GM19463 (cell line): ENCODE data around the gene EFCC1.

Source experiments
- ATAC-seq: cut with Tn5 transposase; IDR thresholded peaks from one replicate; pipeline ENCODE4 v1.9.1; 2021; ENCODE audit warnings: mild to moderate bottlenecking, moderate library complexity; ENCODE audit not compliant: unreplicated experiment

EFCC1 gene

DNA sequence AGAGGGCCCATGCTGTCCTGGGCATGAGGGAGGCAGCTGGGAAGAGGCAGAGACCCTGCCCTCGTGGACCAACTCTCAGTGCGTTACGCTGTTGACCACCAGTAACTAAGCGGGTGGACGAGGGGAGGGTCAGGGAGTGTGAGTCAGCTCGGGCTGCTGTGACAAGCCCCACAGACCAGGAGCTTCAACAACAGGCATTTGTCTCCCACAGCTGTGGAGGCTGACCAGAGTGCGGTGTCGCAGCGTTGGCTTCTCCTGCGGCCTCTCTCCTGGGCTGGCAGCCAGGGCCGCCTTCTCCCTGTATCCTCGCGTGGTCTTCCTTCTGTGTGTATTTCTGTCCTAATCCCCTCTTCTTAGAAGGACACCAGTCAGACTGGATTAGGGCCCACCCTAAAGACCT, 13.0 kb downstream of the EFCC1 start:
- no peak for ATAC-seq

GRCh38 chr3:129014793-129015345, 13.8 kb downstream of the EFCC1 start:
- no peak for ATAC-seq

DNA sequence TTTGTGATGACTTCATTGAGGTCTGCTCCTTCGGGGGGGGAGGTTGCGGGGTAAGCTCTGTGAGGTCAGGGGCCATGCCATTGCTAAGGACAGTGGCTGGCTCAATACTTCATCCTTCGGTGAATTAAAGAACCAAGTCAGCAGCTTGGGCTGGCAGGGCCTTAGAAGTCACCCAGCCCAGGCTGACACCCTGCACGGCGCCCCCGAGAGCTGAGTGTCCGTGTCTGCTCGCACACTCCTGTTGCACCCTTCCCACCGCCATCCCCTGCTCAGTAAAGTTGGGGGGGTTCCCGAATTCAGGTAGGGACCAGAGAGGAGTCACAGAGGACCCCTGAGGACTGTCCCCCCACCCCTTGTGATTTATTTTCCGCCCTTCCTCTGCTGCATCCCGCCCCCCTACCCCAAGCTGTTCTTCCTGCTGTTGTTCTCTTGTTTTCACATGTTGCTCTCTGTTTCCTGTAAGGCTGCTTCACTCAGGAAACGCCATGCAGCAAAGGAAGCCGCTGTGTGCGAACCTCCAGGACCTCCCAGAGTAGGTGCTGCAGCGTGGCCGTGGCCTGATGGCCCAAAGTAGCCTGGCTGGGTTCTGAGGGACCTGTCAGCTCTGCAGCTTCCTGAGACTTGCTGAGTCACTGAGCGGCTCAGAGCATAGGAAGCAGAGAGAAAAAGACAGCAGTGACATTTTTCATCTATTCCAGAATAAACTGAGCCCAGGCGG, 14.4 kb downstream of the EFCC1 start:
- ATAC-seq, result no peak

- peak; percentile 46 for ATAC-seq
These were observed 15.2 kb downstream of the EFCC1 start for GRCh38 chr3:129016356-129016719.

GRCh38 chr3:129016720-129017483, 15.8 kb downstream of the EFCC1 start:
- ATAC-seq, result peak; percentile 74

DNA sequence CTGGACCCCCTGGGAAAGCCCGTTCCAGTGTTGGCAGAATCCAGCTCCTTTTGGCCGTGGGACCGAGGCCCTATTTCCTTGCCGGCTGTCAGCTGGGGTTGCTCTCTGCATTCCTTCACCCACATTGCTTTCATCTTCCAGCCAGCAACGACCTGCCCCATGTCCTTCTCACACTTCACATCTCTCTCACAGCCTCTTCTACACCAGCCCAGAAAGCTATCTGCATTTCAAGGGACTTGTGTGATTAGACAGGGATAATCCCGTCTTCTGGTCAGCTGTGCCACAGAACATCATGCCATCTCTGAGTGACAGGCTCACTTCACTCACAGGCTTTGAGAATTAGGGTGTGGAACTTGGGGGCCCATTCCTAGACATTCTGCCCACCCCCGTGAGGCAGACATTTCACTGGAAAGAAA, 16.4 kb downstream of the EFCC1 start:
- ATAC-seq, result no peak

DNA sequence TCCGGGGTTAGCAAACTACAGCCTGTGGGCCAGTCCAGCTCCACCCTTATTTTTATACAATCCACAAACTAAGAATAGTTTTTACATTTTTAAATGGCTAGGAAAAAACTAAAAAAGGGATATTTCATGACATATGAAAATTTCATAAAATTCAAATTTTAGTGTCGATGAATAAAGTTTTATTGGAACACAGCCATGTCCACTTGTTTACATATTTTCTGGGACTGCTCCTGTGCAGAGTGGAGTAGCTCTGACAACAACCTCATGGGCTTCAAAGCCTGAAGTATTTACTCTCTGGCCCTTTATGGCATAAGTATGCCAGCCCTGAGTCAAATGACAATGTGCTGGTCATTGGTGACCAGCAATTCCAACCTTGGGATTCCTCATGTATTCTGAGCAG, 17.2 kb downstream of the EFCC1 start:
- ATAC-seq, result no peak

DNA sequence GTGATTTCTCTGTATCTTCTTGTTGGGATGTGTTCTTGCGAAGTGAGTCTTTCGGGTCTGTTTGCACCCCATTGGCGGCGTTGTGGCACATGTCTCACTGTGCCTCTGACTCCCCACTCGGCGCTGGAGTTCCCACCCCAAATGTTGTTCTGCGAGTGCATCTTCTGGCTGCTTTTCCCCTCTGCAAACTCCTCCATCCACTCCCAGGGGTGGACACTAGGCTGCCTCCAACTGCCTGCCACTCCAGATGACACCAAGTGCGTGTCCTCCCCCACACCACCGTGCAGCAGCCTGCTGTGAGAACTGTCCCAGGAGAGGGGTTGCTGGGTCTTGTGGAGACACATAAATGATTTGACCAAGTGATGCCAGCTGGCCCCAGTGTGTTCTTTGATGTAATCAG, 17.6 kb downstream of the EFCC1 start:
- ATAC-seq, result no peak

GRCh38 chr3:129019266-129019665, 18.2 kb downstream of the EFCC1 start:
- no peak for ATAC-seq

GRCh38 chr3:129020691-129021090, 19.6 kb downstream of the EFCC1 start:
- no peak for ATAC-seq

GRCh38 chr3:129021140-129021551, 20.0 kb downstream of the EFCC1 start:
- no peak for ATAC-seq

DNA sequence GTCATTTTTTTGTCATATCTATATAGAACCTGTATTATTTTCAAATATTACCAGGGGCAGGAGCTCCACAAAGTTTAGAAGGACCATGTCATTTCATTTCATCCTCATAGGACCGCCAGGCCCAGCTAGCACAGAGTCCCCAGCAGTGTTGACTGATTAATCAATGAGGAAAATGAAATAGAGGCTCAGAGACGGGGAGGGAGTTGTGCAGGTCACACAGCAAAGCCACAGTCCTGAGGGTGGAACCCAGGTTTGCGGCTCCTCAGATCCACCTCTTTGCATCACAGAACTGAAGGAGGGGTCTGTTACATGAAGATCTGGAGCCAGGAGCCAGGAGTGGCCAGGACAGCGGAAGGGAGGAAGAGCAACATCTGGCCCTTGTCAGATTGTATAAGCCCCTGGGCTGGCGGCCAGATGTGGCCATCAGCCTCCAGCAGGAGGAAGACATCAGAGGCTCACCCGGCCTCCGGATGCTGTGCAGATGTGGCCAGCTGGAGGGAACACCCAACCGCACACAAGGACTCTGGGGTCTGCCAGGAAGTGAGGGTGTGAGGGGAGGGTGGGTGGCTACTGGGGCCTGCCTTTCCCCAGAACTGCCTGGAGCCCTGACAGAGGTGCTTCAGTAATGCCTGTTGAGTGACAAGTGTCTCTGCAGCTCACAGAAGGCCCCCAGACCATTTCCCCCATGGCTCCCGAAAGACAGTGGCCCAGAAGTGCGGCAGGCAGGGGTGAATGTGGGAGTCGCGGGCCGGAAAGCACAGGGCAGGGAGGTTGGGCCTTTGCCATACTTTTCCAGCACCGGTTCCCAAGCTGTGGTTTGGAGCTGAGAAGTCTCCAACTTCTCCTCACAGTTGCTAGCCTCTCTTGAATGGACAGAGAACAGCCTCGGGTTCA, 21.3 kb downstream of the EFCC1 start:
- no peak for ATAC-seq

- ATAC-seq, result no peak
These were observed 21.9 kb downstream of the EFCC1 start for GRCh38 chr3:129023008-129023358.

GRCh38 chr3:129023909-129024308, 22.8 kb downstream of the EFCC1 start:
- no peak for ATAC-seq

DNA sequence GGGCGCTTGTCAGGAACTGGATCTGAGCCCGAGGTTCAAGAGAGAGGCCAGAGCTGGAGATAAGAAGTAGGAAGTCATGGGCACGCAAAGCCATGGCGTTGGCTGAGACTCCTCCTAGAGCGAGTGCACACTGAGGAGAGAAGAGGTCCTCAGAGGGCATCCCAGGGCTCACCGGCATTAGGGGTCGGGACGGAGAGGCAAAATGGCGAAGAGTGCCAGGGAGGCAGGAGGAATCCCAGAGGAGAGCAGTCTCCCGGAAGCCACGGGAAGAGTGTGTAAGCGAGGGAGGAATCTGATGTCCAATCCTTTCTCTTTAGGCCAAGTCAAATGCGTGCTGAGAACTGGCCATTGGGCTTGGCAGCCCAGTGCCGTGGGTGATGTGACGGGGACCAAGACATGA, 24.0 kb downstream of the EFCC1 start:
- ATAC-seq, result no peak

- no peak for ATAC-seq
These were observed 24.8 kb downstream of the EFCC1 start for GRCh38 chr3:129025691-129026435.

DNA sequence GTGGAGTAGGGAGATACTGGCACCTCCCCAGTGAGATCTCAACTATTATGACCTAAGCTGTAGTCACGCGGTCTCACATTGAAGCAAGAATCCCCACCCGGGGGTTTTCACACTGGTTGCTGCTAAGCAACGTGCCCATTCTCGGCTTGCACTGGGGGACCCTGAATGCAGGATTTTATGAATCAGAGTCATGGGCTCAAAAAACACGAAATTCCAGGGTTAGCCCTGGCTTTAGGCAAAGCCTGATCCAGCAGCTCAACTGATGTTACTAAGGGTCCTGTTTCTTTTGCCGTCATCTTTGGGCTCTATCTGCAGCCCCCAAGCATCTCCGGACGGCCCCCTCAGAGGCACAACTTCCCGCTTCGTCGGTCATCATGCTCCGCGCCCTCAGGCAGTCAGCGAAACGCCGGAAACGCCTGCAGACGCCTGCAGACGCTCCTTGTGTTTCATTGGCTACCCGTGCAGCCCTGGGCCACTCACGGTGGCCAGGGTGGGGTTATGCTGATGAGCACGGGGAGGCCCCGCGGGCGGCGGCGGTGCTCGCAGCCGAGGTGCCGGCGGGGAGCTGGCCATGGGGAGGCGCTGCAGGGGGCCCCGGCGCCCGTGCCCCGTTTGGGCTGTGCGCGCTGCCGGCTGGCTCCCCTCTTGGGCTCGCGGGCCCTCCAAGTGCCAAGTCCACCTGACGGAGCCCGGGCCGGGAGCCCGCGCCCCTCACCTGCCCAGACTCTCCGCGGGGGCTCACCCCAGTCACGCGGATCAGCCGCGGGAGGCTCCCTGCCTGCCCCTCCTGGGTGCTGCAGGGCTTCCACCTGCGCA, 25.8 kb downstream of the EFCC1 start:
- ATAC-seq, result peak; percentile 99

GRCh38 chr3:129027544-129027880, 26.4 kb downstream of the EFCC1 start:
- ATAC-seq, result no peak

- ATAC-seq, result no peak
These were observed 27.8 kb downstream of the EFCC1 start for GRCh38 chr3:129028866-129029265.

DNA sequence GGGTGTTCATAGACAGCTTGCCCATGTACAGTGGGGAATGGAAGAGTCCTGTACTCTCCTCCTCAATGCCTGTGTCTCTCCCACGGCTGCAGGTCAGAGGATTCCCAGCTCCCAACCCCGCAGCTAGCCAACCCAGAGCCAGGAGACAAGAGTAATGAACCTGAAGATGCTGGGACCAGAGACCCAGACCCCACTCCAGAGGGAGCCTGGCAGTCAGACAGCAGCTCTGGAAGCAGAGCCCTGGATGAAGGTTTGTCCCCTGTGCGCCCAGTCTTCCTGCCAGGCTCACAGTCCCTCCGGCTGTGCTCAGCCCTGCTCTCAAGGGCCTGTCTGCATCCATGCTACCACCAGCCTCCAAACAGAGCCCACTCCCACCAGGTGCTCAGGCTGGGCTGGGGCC, 29.5 kb downstream of the EFCC1 start:
- no peak for ATAC-seq
